HG03097 (cell line): ENCODE measurements around the gene RBM46.
"Not testable (repeated sequence)": the region's sequence is repeated elsewhere in the genome, so short reads cannot be mapped to it uniquely, and the experiment has no call there.

ENCODE experiments used
- ATAC-seq: cut with Tn5 transposase; IDR thresholded peaks from one replicate; pipeline ENCODE4 v1.9.1; 2021; ENCODE audit not compliant: unreplicated experiment, low FRiP score

Gene RBM46

DNA sequence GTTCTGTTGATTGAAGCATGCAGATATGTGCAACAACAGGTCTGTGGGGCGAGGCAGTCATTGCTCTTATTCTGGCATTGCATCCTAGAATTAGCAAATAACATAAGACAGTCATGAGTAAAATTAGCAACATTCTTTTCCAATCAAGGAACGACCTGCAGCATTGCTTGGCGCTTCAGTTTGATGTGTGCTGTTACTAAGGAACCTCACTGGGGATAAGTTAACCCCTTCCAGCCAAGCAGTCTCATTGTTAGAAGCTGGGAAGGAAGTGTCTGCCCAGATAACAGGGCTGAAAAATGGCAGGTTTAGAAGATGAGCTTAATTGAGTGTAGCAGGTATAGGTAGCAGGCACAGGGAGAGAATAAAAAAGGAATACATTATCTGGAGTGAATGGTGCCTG is 55.4 kb downstream of the RBM46 start:
- no peak for ATAC-seq

GRCh38 chr4:154838155-154838554 is 57.1 kb downstream of the RBM46 start:
- no peak for ATAC-seq

- ATAC-seq, result no peak
Measured at GRCh38 chr4:154838694-154839093, 57.6 kb downstream of the RBM46 start.

DNA sequence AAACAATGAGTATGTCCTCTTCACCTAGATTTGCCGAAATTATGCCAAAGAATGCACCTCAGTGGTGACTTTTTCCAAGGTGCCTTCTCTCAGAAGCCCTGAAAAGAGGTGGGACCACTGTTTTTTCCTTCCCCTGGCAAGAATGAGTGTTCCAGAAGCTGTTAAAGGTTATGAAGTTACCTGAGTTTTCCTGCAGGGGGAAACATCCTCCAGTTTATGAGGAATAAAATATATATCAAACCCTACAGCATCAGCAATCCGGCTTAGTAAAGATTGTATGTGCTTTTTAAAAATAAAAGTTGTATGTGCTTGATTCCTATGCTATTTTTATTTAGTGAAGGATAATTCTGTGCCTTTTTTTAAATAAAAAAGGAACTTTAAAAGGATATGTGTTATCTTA is 73.3 kb downstream of the RBM46 start:
- no peak for ATAC-seq

GRCh38 chr4:154858166-154858565 is 77.1 kb downstream of the RBM46 start:
- ATAC-seq, result no peak

- ATAC-seq, result no peak
Measured at GRCh38 chr4:154868414-154869194, 87.5 kb downstream of the RBM46 start.

DNA sequence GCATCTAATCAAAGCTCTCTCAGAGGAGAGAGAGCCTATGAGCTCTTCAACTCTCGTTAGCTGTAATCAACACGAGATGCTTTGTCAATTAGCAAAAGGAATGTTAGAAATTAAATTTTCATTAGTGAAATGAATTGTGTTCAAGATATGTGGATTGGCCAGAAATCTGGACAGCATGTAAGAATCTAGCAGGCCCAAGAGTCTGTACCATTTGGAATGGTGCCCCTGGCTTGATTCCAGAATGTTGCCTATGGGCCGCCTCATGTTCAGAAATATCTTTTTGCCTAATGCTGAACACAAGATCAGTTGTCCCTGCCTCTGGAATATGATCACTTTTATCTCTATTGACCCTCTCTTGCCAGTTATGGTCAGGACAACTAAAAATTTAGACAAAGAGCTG is 88.2 kb downstream of the RBM46 start:
- ATAC-seq, result no peak

DNA sequence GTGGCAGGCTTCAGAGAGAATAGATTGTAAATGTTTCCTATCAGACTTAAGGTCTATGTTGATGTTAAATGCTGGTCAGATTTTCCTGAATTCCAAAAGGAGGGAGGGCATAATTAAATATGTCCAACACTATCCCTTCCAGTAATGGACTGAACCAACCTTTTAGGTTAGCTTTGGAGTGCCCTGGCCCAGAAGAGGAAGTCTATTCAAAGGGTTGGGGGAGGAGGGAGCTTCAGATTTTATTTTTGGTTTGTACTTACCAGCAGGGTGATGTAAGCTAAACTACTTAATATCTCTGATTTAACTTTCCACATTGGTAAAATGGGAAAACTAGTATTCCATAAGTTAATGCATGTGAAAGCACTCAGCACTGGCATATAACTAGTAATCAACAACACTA is 91.1 kb downstream of the RBM46 start:
- ATAC-seq, result no peak

GRCh38 chr4:154874049-154874448 is 93.0 kb downstream of the RBM46 start:
- ATAC-seq, result not testable (repeated sequence)

GRCh38 chr4:154877110-154877760 is 96.2 kb downstream of the RBM46 start:
- no peak for ATAC-seq
